Fibroblast of the aortic adventitia (primary cell): ENCODE data around the gene ZEB1. TPM values are rescaled to one million over a fixed set of nuclear protein-coding genes. Genes with fewer than 3 reads are reported as not detected.
A peak's percentile ranks its signal among the peaks of the same experiment; 100 is the strongest.

Experiments
- DNase-seq: peaks from one replicate; pipeline ENCODE4 v3.0.0-alpha.2; 2010; ENCODE audit warnings: low read depth
- H3K4me3 ChIP-seq: 2 replicates; pipeline ENCODE4 v1.5.1; 2011; ENCODE audit warnings: low read depth, mild to moderate bottlenecking, control low read depth, low read length, moderate library complexity
- total RNA-seq: library from RNA; depleted of rRNA; stranded (reverse); fragments of >200 nt; gene quantifications from 2 replicates; pipeline ENCODE4 v1.2.3, GENCODE V29; 2012; ENCODE audit warnings: low replicate concordance
- TF ChIP-seq, protein P1 (sequence below): IDR thresholded peaks from 2 replicates; pipeline ENCODE4 v1.5.1; 2011; ENCODE audit warnings: mild to moderate bottlenecking, low read length, control low read depth, inconsistent platforms; ENCODE audit not compliant: insufficient read depth

The ZEB1 gene
- total RNA-seq, 1 donor = 153 TPM

DNA sequence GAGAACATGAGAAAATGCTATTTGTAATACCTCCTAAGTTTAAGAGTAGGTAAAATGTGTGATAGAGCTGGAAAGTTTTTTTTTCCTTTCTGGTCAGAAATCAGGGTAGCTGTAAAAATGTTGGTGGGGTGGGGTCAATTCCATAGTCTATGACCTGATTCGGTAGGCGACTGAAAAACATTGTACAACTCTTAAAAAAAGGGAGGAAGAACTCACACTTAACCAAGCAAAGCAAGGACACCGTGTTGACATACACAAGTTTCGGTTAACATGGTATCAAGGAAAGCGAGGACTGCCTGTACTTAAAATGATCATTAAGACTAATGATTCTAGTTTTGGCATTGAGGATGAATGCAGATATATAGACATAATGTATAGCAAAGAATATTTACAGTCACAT is 1.8 kb upstream of the ZEB1 start:
- no peak for DNase-seq
- TF ChIP-seq, protein P1, sequence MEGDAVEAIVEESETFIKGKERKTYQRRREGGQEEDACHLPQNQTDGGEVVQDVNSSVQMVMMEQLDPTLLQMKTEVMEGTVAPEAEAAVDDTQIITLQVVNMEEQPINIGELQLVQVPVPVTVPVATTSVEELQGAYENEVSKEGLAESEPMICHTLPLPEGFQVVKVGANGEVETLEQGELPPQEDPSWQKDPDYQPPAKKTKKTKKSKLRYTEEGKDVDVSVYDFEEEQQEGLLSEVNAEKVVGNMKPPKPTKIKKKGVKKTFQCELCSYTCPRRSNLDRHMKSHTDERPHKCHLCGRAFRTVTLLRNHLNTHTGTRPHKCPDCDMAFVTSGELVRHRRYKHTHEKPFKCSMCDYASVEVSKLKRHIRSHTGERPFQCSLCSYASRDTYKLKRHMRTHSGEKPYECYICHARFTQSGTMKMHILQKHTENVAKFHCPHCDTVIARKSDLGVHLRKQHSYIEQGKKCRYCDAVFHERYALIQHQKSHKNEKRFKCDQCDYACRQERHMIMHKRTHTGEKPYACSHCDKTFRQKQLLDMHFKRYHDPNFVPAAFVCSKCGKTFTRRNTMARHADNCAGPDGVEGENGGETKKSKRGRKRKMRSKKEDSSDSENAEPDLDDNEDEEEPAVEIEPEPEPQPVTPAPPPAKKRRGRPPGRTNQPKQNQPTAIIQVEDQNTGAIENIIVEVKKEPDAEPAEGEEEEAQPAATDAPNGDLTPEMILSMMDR = no peak
- H3K4me3 ChIP-seq = no peak overlapping the region

DNA sequence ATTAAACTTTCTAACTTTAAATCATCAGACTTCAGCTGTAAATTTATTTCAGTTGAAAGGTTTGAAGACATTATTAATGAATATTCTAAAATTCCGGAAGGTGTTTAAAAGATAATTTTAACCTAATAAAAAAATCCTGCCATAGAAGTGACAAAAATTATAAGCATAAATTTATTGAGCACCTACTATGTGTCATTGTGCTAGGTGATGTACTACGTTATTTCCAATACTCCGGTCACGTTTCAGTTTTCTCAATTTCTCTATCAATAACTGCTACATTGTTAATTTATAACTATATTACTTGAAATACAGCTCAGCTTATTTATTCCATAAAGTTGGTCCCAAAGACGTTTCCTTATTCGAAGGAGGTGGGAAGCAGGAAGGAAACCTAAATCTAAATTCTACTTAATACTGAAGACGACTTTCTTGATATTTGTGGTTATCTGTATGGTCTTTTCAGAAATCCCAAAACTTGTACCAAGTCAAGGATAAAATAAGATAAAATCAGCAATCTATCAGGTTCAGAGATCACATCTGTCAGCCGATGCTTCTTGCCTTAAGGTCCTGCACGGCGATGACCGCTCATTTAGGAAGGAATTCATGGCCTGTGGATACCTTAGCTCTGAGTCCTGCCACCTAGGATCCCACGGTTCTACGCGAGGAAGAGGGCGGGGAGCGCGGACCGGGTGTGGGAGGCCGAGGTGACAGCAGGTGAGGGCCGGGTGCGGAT is 1.2 kb upstream of the ZEB1 start:
- H3K4me3 ChIP-seq = peak overlapping the region; percentile 90
- TF ChIP-seq, protein P1 = no peak
- DNase-seq = no peak

DNA sequence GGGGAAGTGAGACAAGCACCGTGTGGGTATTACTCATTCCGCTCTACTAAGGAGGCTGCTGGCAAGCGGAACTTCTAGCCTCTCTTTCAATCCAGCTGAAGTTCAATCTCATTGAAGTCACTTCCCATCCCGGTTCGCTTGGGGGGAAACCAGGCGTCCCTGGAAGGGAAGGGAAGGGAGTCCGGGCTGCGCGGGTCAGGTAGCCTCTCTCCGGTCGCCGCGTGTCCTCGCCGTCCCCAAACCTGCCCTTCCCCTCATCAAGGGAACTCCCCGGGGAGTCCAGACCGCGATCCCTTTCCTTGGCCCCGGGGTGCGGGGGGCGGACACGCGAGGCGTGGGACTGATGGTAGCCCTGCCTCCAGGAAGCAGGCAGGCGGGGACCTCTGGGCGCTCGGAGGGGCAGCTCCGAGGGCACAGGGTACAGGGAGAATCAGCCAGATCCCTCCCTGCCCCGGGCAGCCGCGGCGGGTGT is 598 bp upstream of the ZEB1 start:
- DNase-seq = peak; percentile 81
- TF ChIP-seq, protein P1 = no peak
- H3K4me3 ChIP-seq = peak overlapping the region; percentile 90

DNA sequence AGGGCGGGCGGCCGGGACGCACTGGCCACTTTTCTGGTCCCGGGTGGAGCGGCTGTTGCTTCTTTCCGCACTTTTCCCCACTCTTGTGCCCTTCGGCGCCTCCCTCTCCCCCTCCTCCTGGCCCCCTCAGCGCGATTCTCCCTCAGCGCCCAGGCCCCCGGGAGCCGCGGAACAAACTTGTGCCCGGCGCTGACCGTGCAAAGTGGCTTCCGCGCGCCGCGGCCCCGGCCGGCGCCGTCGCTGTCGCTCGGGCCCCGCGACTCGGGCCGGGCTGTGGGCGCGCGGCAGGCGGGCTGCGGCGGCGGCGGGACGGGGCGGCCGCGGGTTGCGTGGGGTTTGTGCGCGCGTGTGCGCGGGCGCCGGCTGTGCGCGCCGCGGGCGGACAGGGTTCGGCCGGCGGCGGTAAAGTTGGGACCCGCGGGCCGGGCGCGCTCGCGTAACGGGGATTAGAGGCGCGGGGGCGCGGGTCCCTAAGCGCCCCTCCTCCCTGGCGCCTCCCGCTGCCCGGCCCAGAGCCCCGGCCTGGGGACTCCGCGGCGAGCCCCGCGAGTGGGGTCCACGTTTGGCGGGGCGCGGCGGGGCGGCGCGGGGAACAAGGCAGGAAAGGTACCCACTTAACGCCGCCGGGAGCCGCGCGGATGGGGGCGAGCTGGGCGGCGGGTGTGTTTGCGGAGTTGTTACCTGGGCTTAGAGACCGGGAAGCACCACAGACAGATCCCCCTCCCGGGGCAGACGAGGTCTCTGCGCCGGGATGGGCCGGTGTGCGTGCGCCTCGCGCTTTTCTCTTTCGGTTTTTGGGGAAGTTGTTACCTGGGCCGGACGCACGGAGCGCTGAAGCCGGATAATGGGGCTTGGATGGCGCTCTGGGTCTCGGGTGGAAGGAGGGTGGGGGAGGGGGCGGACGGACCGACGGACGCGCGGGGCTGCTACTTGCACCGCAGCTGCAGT is 860 bp downstream of the ZEB1 start:
- TF ChIP-seq, protein P1 = no peak
- no peak for DNase-seq

DNA sequence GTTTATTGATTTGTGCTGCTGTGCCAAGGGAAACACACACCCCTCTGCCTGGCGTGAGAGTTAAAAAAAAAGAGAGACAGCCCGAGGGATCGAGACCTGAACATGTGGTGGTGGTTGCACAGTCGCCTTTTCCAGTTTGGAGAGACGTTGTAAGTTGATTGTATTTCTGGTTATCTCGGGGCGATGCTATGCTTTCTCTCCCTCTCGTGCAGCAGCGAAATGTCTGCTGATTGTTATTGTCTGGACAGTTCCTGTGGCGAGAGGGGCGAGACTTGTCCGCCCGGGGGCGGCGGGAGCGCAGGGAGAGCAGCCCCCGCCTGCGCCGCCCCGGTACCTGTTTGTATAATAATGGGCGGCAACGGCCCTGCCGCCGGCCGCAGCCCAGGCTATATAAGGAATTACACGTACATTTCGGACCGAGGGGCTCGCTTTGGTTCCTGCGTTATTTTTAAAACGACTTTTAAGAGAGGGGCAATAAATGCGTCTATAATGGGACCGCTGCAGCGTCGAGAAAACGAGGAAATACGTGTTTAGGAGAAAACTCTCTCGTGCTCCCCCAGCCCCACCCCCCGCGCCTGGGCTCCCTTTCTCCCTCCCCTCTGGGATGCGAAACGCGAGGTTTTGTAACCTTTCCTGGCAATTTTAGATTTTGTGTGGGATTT is 1.7 kb downstream of the ZEB1 start:
- DNase-seq = peak; percentile 72
- H3K4me3 ChIP-seq = peak overlapping the region; percentile 90
- TF ChIP-seq, protein P1 = peak; percentile 13

More for the DNA sequence above, 860 bp downstream of the ZEB1 start:
- H3K4me3 ChIP-seq = peak overlapping the region; percentile 90

DNA sequence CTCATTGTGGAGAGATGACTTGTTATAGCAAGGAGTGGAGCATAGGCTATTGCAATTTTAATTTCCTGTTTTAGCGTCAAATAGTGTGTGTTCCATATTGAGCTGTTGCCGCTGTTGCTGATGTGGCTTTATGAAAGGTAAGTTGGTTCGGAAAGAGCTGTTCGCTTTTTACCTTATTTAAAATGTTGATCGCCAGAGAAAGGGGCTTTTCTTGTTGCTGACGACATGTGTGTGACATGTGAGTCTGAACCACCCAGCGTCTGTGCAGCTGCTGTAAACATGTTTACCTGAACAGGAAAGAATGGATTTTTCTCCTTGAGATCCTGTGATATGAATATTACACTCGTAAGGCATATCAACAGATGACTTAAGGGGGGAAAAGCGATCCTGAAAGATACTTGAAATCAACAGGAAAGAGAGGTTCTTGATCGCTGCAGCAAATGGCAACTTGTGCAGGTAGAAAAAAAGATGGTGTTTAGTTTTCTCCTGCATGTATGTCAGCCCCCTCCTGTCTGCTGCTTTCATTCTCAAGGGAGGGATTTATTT is 2.5 kb downstream of the ZEB1 start:
- TF ChIP-seq, protein P1 = no peak
- DNase-seq = peak; percentile 48
- H3K4me3 ChIP-seq = peak overlapping the region; percentile 90
